OCI-LY7 (cell line): ENCODE data around the gene CREB1.

Source experiments
- CTCF ChIP-seq: fragments of 200-600 bp; sonication (generic); conservative IDR thresholded peaks from 2 replicates; pipeline ENCODE4 v1.5.1; 2014; ENCODE audit warnings: mild to moderate bottlenecking, antibody characterized with exemption, low read length, moderate library complexity, mixed read lengths
- EZH2phosphoT487 ChIP-seq: fragments of 200-600 bp; sonication (generic); IDR thresholded peaks from 2 replicates; pipeline ENCODE4 v1.6.1; 2018; ENCODE audit warnings: low read depth, borderline replicate concordance, mild to moderate bottlenecking, mixed run types, antibody characterized with exemption, low read length, moderate library complexity, mixed read lengths

GRCh38 chr2:207534417-207534816 is 4.7 kb downstream of the CREB1 start:
- TF ChIP-seq EZH2phosphoT487 = no peak
- TF ChIP-seq CTCF = no peak
